ENCODE measurements around the gene MLNR. TPM values are rescaled to one million over a fixed set of nuclear protein-coding genes. Genes with fewer than 3 reads are reported as not detected.

MLNR gene, protein sequence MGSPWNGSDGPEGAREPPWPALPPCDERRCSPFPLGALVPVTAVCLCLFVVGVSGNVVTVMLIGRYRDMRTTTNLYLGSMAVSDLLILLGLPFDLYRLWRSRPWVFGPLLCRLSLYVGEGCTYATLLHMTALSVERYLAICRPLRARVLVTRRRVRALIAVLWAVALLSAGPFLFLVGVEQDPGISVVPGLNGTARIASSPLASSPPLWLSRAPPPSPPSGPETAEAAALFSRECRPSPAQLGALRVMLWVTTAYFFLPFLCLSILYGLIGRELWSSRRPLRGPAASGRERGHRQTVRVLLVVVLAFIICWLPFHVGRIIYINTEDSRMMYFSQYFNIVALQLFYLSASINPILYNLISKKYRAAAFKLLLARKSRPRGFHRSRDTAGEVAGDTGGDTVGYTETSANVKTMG
- not detected for total RNA-seq

- Histone ChIP-seq H3K9me3 (ENCODE audit: control insufficient read depth in 3 of 3, low read length in 3 of 3) (no peaks in the 10 kb centered on the region), H3K27ac (ENCODE audit: low read depth, low read length) (no peak within 1 kb of the TSS), H3K4me1 (ENCODE audit: control insufficient read depth in 3 of 3, insufficient read depth in 3 of 3, low read length in 3 of 3) (peaks cover 4 to 8% (median 7%) of the 10 kb centered on the region in 3 donors), H3K9ac (ENCODE audit: low read depth in 1 of 3, low read length in 3 of 3) (no peak within 1 kb of the TSS), H3K36me3 (ENCODE audit: control insufficient read depth in 3 of 3, insufficient read depth in 3 of 3, low read length in 3 of 3) (no peaks in the 10 kb centered on the region), H3K4me3 (ENCODE audit: low read length in 3 of 3) (peak within 1 kb of the TSS; percentile 30 to 70 (median 52)), H3K27me3 (ENCODE audit: control insufficient read depth in 3 of 3, insufficient read depth in 3 of 3, low read length in 3 of 3) (peaks cover 43 to 57% (median 52%) of the 10 kb centered on the region in 3 donors)
Observed at GRCh38 chr13:49220036-49220855, at the start of gene MLNR. TSS of gene MLNR (plus strand) at chr13:49220338. CDS start at chr13:49220338, 0 bp downstream.

DNA sequence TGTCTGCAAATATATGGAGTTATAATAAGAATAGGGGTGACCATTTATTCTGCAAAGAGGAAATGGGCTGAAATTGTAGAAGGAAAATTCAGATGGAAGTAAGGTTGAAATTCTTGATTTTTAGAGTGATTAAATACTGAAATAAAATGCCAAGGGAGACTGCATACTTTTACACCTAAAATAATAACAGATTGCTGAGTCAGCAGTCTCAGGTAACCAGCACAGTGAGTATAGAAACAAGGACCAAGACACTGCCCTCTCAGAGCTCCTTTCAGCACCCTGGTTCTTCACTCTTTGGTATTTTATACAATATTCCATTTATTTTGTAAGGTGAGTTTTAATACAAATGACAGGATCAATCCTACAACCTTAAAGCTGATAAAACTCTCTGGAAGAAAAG, 48.8 kb upstream of the MLNR start:
- Histone ChIP-seq H3K36me3 (ENCODE audit: control insufficient read depth in 3 of 3, insufficient read depth in 3 of 3, low read length in 3 of 3) (peaks cover 8 to 18% (median 12%) of the 10 kb centered on the region in 3 donors), H3K4me3 (ENCODE audit: low read length in 3 of 3) (no peak overlapping the region), H3K4me1 (ENCODE audit: control insufficient read depth in 3 of 3, insufficient read depth in 3 of 3, low read length in 3 of 3) (no peaks in the 10 kb centered on the region), H3K9me3 (ENCODE audit: control insufficient read depth in 3 of 3, low read length in 3 of 3) (no peaks in the 10 kb centered on the region), H3K9ac (ENCODE audit: low read depth in 1 of 3, low read length in 3 of 3) (no peak overlapping the region), H3K27me3 (ENCODE audit: control insufficient read depth in 3 of 3, insufficient read depth in 3 of 3, low read length in 3 of 3) (no peaks in the 10 kb centered on the region), H3K27ac (ENCODE audit: low read depth, low read length) (no peak overlapping the region)

DNA sequence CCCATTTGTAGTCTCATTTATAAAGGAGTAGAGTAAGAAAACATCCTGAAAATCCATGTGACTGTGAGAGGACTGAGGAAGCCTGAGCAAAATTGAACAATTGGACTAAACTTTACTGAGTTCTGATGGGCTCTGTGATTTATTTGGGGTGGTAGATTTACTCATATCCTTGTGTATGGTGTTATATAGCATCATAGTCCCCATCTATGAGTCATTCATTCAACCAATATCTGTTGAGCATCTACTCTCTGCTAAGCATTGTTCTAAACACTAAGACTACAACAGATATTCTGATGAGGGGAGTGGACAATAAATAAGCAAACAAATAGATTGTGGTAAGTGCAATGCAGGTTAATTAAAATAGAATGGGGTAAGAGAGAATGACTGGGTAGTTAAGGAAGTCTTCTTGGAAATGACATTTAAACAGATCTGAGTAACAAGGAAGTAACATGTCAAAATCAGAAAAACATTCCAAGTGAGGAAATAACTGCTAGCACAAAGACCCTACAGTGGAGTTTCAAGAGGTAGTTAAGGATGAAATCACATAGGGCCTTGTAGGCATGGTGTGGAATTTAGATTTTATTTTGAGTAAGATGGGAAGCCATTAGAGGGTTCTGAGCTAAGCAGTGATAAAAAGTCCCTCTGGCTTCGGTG, 36.3 kb upstream of the MLNR start:
- no peaks in the 10 kb centered on the region for H3K27me3 ChIP-seq (ENCODE audit: control insufficient read depth in 3 of 3, insufficient read depth in 3 of 3, low read length in 3 of 3)
- H3K9me3 ChIP-seq (ENCODE audit: control insufficient read depth in 3 of 3, low read length in 3 of 3) = no peaks in the 10 kb centered on the region
- peaks cover 18 to 47% (median 34%) of the 10 kb centered on the region in 3 donors for H3K36me3 ChIP-seq (ENCODE audit: control insufficient read depth in 3 of 3, insufficient read depth in 3 of 3, low read length in 3 of 3)
- H3K4me3 ChIP-seq (ENCODE audit: low read length in 3 of 3) = no peak overlapping the region
- H3K9ac ChIP-seq (ENCODE audit: low read depth in 1 of 3, low read length in 3 of 3) = no peak overlapping the region
- no peak overlapping the region for H3K27ac ChIP-seq (ENCODE audit: low read depth, low read length)
- H3K4me1 ChIP-seq (ENCODE audit: control insufficient read depth in 3 of 3, insufficient read depth in 3 of 3, low read length in 3 of 3) = no peaks in the 10 kb centered on the region

- no peak overlapping the region for H3K27ac ChIP-seq (ENCODE audit: low read depth, low read length)
- no peak overlapping the region for H3K9ac ChIP-seq (ENCODE audit: low read depth in 1 of 3, low read length in 3 of 3)
- H3K27me3 ChIP-seq (ENCODE audit: control insufficient read depth in 3 of 3, insufficient read depth in 3 of 3, low read length in 3 of 3) = no peaks in the 10 kb centered on the region
- H3K9me3 ChIP-seq (ENCODE audit: control insufficient read depth in 3 of 3, low read length in 3 of 3) = no peaks in the 10 kb centered on the region
- peaks cover 14 to 45% (median 31%) of the 10 kb centered on the region in 3 donors for H3K36me3 ChIP-seq (ENCODE audit: control insufficient read depth in 3 of 3, insufficient read depth in 3 of 3, low read length in 3 of 3)
- H3K4me3 ChIP-seq (ENCODE audit: low read length in 3 of 3) = no peak overlapping the region
- no peaks in the 10 kb centered on the region for H3K4me1 ChIP-seq (ENCODE audit: control insufficient read depth in 3 of 3, insufficient read depth in 3 of 3, low read length in 3 of 3)
Observed at GRCh38 chr13:49184621-49185020, 35.5 kb upstream of the MLNR start.

GRCh38 chr13:49185264-49185663, 34.9 kb upstream of the MLNR start:
- Histone ChIP-seq H3K27me3 (ENCODE audit: control insufficient read depth in 3 of 3, insufficient read depth in 3 of 3, low read length in 3 of 3) (no peaks in the 10 kb centered on the region), H3K36me3 (ENCODE audit: control insufficient read depth in 3 of 3, insufficient read depth in 3 of 3, low read length in 3 of 3) (peaks cover 12 to 41% (median 29%) of the 10 kb centered on the region in 3 donors), H3K9me3 (ENCODE audit: control insufficient read depth in 3 of 3, low read length in 3 of 3) (no peaks in the 10 kb centered on the region), H3K4me3 (ENCODE audit: low read length in 3 of 3) (no peak overlapping the region), H3K4me1 (ENCODE audit: control insufficient read depth in 3 of 3, insufficient read depth in 3 of 3, low read length in 3 of 3) (no peaks in the 10 kb centered on the region), H3K9ac (ENCODE audit: low read depth in 1 of 3, low read length in 3 of 3) (no peak overlapping the region), H3K27ac (ENCODE audit: low read depth, low read length) (no peak overlapping the region)

DNA sequence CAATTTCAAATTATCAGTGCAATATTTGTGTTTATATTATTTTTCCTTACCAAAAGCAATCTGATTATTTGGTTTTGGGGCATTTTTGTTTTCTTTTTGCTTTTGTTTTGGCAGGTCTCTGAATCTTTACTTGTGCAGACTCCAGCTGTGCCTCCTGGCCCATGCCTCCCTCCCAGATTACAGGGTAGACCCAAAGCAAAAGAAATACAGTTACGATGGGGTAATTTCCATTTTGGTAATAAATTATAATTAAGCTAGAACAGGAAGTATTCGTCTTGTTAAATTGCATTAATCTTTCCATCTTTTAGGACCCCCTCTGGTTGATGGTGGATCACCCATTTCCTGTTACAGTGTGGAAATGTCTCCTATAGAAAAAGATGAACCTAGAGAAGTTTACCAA, 29.2 kb upstream of the MLNR start:
- no peaks in the 10 kb centered on the region for H3K9me3 ChIP-seq (ENCODE audit: control insufficient read depth in 3 of 3, low read length in 3 of 3)
- H3K36me3 ChIP-seq (ENCODE audit: control insufficient read depth in 3 of 3, insufficient read depth in 3 of 3, low read length in 3 of 3) = peaks cover 22 to 50% (median 38%) of the 10 kb centered on the region in 3 donors
- no peak overlapping the region for H3K9ac ChIP-seq (ENCODE audit: low read depth in 1 of 3, low read length in 3 of 3)
- H3K4me3 ChIP-seq (ENCODE audit: low read length in 3 of 3) = no peak overlapping the region
- H3K27ac ChIP-seq (ENCODE audit: low read depth, low read length) = no peak overlapping the region
- no peaks in the 10 kb centered on the region for H3K27me3 ChIP-seq (ENCODE audit: control insufficient read depth in 3 of 3, insufficient read depth in 3 of 3, low read length in 3 of 3)
- H3K4me1 ChIP-seq (ENCODE audit: control insufficient read depth in 3 of 3, insufficient read depth in 3 of 3, low read length in 3 of 3) = no peaks in the 10 kb centered on the region

DNA sequence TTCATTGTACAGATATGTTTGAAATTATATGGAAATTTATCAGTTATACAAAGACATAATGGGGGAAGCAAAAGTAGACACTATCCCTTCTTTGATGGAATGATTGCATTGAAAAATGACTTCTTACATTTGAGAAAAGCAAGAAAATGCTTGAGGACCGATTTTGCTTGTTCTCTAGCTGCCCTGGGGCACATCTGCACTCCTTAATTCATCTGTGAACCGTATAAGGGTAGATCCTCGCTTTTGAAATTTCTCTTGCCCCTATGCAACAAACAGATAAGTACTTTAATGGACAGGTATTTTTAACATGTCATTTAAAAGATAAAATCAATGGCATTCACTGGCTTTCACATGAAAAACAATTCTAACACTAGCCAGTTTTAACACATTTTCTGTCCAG, 13.5 kb upstream of the MLNR start:
- no peaks in the 10 kb centered on the region for H3K9me3 ChIP-seq (ENCODE audit: control insufficient read depth in 3 of 3, low read length in 3 of 3)
- H3K36me3 ChIP-seq (ENCODE audit: control insufficient read depth in 3 of 3, insufficient read depth in 3 of 3, low read length in 3 of 3) = peaks cover 14 to 38% (median 26%) of the 10 kb centered on the region in 3 donors
- no peak overlapping the region for H3K27ac ChIP-seq (ENCODE audit: low read depth, low read length)
- no peaks in the 10 kb centered on the region for H3K27me3 ChIP-seq (ENCODE audit: control insufficient read depth in 3 of 3, insufficient read depth in 3 of 3, low read length in 3 of 3)
- H3K4me3 ChIP-seq (ENCODE audit: low read length in 3 of 3) = no peak overlapping the region
- H3K9ac ChIP-seq (ENCODE audit: low read depth in 1 of 3, low read length in 3 of 3) = no peak overlapping the region
- H3K4me1 ChIP-seq (ENCODE audit: control insufficient read depth in 3 of 3, insufficient read depth in 3 of 3, low read length in 3 of 3) = no peaks in the 10 kb centered on the region

GRCh38 chr13:49208619-49209018, 11.5 kb upstream of the MLNR start:
- Histone ChIP-seq H3K9ac (ENCODE audit: low read depth in 1 of 3, low read length in 3 of 3) (no peak overlapping the region), H3K27me3 (ENCODE audit: control insufficient read depth in 3 of 3, insufficient read depth in 3 of 3, low read length in 3 of 3) (no peaks in the 10 kb centered on the region), H3K36me3 (ENCODE audit: control insufficient read depth in 3 of 3, insufficient read depth in 3 of 3, low read length in 3 of 3) (peaks cover 10 to 25% (median 18%) of the 10 kb centered on the region in 3 donors), H3K4me3 (ENCODE audit: low read length in 3 of 3) (no peak overlapping the region), H3K27ac (ENCODE audit: low read depth, low read length) (no peak overlapping the region), H3K9me3 (ENCODE audit: control insufficient read depth in 3 of 3, low read length in 3 of 3) (no peaks in the 10 kb centered on the region), H3K4me1 (ENCODE audit: control insufficient read depth in 3 of 3, insufficient read depth in 3 of 3, low read length in 3 of 3) (no peaks in the 10 kb centered on the region)

DNA sequence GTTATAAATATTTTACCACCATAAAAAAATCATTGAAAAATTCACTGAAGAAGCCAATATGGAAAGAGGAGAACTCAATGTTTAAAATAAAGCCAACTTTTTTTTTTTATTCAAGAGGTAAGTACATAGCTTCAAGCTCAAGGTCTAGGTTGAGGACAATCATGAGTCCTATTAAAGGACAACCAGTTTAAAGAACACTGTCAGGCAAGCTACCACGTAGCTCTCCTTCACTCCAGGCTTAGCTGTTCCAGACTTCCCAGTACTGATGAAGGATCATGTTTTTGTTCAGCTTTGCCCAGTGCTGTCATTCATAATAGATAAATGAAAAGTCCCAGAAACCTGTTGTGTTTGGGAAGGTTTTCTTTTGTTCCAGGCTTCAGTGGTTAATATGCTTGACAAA, 10.0 kb upstream of the MLNR start:
- H3K36me3 ChIP-seq (ENCODE audit: control insufficient read depth in 3 of 3, insufficient read depth in 3 of 3, low read length in 3 of 3) = peaks cover 7 to 21% (median 13%) of the 10 kb centered on the region in 3 donors
- no peaks in the 10 kb centered on the region for H3K4me1 ChIP-seq (ENCODE audit: control insufficient read depth in 3 of 3, insufficient read depth in 3 of 3, low read length in 3 of 3)
- no peaks in the 10 kb centered on the region for H3K27me3 ChIP-seq (ENCODE audit: control insufficient read depth in 3 of 3, insufficient read depth in 3 of 3, low read length in 3 of 3)
- no peak overlapping the region for H3K9ac ChIP-seq (ENCODE audit: low read depth in 1 of 3, low read length in 3 of 3)
- no peaks in the 10 kb centered on the region for H3K9me3 ChIP-seq (ENCODE audit: control insufficient read depth in 3 of 3, low read length in 3 of 3)
- H3K27ac ChIP-seq (ENCODE audit: low read depth, low read length) = no peak overlapping the region
- H3K4me3 ChIP-seq (ENCODE audit: low read length in 3 of 3) = no peak overlapping the region
